PFSK-1 (cell line): ENCODE results near the gene CPN1.

Source experiments
- FOXP2 ChIP-seq: optimal IDR thresholded peaks from 2 replicates; pipeline ENCODE3; 2011; ENCODE audit warnings: borderline replicate concordance, control low read depth, inconsistent platforms; ENCODE audit not compliant: insufficient read depth; ENCODE audit errors: extremely low read length, extremely low read depth
- POLR2AphosphoS5 ChIP-seq: IDR thresholded peaks from 2 replicates; pipeline ENCODE4 v1.6.1; 2012; ENCODE audit warnings: low read depth, mild to moderate bottlenecking, control low read depth, low read length, moderate library complexity
- SIN3A ChIP-seq: IDR thresholded peaks from 2 replicates; pipeline ENCODE4 v1.6.1; 2012; ENCODE audit warnings: mild to moderate bottlenecking, low read length, moderate library complexity, borderline replicate concordance; ENCODE audit not compliant: insufficient read depth
- TAF1 ChIP-seq: IDR thresholded peaks from 2 replicates; pipeline ENCODE4 v1.6.1; 2012; ENCODE audit warnings: low read length, control low read depth, borderline replicate concordance; ENCODE audit not compliant: insufficient read depth
- TF ChIP-seq, protein P1 (sequence below), 2 experiments: IDR thresholded peaks; 2 replicates each; pipeline versions ENCODE4 v1.6.1 to v1.8.0; 2011 to 2012; ENCODE audit warnings: low read depth in 2 of 2, low read length in 2 of 2, control low read depth in 1 of 2, inconsistent platforms in 1 of 2, mild to moderate bottlenecking in 1 of 2, moderate library complexity in 1 of 2; ENCODE audit not compliant: insufficient read depth in 1 of 2

CPN1 gene

GRCh38 chr10:100075426-100076220, 6.0 kb downstream of the CPN1 start:
- no peak for TF ChIP-seq SIN3A
- TF ChIP-seq FOXP2 = no peak
- TF ChIP-seq, protein P1, sequence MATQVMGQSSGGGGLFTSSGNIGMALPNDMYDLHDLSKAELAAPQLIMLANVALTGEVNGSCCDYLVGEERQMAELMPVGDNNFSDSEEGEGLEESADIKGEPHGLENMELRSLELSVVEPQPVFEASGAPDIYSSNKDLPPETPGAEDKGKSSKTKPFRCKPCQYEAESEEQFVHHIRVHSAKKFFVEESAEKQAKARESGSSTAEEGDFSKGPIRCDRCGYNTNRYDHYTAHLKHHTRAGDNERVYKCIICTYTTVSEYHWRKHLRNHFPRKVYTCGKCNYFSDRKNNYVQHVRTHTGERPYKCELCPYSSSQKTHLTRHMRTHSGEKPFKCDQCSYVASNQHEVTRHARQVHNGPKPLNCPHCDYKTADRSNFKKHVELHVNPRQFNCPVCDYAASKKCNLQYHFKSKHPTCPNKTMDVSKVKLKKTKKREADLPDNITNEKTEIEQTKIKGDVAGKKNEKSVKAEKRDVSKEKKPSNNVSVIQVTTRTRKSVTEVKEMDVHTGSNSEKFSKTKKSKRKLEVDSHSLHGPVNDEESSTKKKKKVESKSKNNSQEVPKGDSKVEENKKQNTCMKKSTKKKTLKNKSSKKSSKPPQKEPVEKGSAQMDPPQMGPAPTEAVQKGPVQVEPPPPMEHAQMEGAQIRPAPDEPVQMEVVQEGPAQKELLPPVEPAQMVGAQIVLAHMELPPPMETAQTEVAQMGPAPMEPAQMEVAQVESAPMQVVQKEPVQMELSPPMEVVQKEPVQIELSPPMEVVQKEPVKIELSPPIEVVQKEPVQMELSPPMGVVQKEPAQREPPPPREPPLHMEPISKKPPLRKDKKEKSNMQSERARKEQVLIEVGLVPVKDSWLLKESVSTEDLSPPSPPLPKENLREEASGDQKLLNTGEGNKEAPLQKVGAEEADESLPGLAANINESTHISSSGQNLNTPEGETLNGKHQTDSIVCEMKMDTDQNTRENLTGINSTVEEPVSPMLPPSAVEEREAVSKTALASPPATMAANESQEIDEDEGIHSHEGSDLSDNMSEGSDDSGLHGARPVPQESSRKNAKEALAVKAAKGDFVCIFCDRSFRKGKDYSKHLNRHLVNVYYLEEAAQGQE (IDR thresholded peaks at IDR 0.05; ENCODE audit: insufficient read depth in 1 of 2, low read depth in 2 of 2, low read length in 2 of 2) = no peak
- TF ChIP-seq POLR2AphosphoS5 = no peak
- no peak for TF ChIP-seq TAF1

- TF ChIP-seq TAF1 (no peak), SIN3A (no peak), FOXP2 (no peak), POLR2AphosphoS5 (no peak)
- TF ChIP-seq, protein P1 (IDR thresholded peaks at IDR 0.05; ENCODE audit: insufficient read depth in 1 of 2, low read depth in 2 of 2, low read length in 2 of 2) = no peak
Measured at GRCh38 chr10:100072514-100072913, 9.2 kb downstream of the CPN1 start.

GRCh38 chr10:100071529-100071928, 10.1 kb downstream of the CPN1 start:
- TF ChIP-seq SIN3A = no peak
- no peak for TF ChIP-seq TAF1
- no peak for TF ChIP-seq FOXP2
- TF ChIP-seq, protein P1 (IDR thresholded peaks at IDR 0.05; ENCODE audit: insufficient read depth in 1 of 2, low read depth in 2 of 2, low read length in 2 of 2) = no peak
- no peak for TF ChIP-seq POLR2AphosphoS5

DNA sequence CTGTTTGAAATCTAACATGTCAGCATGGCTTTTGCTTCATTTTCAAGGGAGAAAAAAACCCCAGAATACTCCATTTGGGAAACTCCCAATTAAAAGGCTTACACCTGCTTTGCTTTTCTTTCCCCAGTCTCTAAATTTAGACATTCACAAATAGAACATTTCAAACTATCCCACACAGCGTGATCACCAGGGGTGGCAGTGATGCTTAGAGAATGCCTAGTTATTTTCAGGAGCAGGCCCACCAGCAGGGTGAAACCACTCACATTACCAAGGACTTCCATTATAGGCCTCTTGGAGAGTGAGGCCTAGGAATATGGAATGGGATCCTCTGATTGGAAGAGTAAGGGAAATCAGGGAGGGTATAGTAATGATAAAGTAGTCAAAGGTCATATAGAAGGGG, 14.2 kb downstream of the CPN1 start:
- TF ChIP-seq FOXP2 (no peak), SIN3A (no peak), POLR2AphosphoS5 (no peak), TAF1 (no peak)

DNA sequence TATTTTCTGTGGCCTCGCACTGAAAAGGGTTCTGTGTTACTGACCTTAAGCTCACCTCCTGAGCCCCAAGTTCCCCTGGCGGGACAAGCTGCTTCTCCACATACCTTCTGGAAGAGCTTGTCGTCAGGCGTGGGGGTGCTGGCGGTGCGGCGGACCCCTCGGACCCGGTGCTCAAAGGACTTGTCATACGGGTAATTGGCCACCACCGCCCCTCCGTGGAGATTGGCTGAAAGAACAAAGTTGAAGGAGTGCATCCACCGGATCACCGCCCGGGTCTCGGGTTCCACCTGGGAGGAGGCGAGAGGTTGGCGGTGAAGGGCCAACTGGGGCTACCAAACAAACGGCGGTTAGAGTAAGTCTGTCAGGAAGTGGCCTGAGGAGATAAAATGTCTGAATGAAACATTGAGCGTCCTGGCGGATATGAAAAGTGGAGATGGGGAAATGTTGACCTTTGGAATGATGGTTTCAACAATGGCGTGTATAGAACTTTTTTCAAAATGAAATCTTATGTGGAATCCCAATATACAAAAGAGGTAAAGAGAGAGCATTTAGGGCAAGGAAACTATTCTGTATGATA, 16.5 kb downstream of the CPN1 start:
- no peak for TF ChIP-seq SIN3A
- no peak for TF ChIP-seq POLR2AphosphoS5
- no peak for TF ChIP-seq TAF1
- no peak for TF ChIP-seq FOXP2
- TF ChIP-seq, protein P1 (IDR thresholded peaks at IDR 0.05; ENCODE audit: insufficient read depth in 1 of 2, low read depth in 2 of 2, low read length in 2 of 2) = no peak
